NCI-H1694 treated with DMSO at 0.1 percent for 48 hours (cell line): ENCODE measurements around the gene TSPYL6.
A peak's percentile ranks its signal among the peaks of the same experiment; 100 is the strongest.

ENCODE experiments used
- DNase-seq: peaks from one replicate; lab custom pipeline; 2025; lab: John Stamatoyannopoulos, UW

TSPYL6 gene

DNA sequence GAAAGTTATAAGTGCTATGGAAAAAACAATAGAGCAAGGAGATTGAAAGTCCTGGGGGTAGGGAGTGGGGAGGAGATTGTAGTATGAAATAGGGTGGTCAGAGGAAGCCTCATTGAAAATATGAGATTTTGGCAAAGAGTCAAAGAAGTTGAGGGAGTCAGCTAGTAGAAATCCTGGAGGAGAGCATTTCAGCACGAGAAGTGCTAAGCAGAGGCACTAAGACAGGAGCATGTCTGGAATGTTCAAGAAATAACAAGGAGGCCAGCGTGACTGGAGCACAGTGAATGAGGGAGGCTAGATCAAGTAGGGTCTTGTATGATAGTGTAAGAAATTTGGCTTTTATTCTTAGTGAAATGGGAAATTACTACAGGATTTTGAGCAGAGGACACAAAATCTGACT lies 2.1 kb upstream of the TSPYL6 start:
- DNase-seq, result no peak

DNA sequence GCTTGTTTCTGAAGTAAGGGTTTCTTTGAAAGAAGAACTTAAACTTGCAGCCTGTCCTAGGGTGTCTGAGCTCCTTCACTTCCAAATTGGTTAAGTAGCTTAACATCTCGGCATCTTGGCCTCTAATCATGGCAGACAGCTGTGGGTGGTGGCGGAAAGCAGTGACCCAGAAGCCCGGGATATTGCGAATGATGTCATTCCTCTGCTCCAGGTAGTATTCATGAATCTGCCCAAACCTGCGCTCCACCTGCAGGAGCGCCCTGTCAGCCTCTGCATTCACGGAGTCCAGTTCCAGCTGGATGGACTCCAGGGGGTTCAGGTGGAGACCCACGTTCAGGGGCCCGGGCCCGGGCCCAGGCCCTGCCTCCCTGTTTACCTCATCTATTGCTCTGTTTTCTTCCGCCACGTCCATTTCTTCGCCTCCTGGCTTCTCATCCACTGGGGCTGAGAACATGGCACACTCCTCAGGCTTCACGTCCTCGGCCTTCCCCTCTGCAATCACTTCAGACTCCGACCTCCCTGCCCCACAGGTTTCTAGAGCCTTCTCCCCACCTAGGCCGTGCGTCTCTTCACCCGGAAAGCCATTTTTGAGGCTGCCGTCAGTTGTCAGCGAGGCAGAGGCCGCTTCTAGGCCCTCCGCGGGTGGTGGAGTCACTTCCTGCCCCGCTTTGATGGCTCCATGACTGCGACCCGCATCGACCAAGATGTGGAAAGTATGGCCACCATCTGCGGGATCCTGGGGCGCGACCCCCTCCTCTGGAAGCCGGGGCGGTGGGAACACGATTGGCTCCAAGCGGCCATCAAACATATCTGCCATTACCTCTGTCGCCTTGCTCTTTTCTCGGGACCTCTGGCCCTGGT lies 569 bp downstream of the TSPYL6 start:
- DNase-seq, result no peak

DNA sequence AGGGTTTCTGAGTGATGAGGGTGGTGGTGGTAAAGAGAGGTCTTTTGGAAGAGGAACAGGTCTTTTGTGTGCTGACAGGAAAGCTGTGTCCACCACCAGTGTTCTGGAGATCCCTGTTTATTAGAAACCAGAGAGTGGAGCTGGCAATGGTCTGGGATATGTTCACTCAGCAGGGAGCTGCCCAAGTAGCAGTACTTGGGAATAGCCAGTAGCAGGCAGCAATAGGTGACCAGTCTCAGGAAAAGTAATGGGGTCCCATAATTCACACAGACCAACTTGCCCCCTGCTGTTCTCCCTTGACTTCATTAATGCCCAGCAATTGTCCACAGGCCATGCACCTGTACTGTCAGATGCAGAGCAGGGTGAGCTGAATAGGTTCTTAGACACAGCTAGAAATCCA lies 1.8 kb downstream of the TSPYL6 start:
- no peak for DNase-seq

DNA sequence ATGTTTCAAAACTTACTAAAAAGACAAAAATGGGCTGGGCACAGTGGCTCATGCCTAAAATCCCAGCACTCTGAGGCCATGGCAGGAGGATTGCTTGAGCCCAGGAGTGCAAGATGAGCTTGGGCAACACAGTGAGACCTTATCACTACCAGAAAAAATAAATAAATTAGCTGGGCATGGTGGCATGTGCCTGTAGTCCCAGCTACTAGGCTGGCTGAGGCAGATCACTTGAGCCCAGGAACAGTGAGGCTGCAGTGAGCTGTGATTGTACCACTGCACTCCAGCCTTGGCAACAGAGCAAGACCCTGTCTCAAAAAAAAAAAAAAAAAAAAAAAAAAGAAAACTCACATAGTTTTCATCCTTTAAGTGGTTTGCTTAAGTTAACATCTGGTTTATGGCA lies 6.4 kb downstream of the TSPYL6 start:
- no peak for DNase-seq

DNA sequence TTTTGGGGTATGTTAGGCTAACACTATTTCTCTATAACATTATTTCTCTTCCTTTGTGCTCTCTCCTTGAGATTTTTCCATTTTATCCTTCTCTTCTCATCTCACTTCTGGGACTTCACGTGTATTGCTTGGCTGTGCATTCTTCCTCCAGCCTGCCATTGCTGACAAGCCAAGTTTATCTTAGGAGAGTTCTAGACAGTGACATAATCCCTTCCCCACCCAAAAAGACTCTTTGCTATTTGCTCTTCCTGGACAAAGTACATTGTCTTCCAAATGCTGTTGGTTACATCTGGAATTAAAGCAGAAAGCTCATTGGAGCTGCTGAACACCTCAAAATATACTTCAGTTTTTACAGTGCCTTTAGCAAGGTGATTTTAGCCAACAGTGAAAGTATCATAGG lies 8.9 kb downstream of the TSPYL6 start:
- no peak for DNase-seq

DNA sequence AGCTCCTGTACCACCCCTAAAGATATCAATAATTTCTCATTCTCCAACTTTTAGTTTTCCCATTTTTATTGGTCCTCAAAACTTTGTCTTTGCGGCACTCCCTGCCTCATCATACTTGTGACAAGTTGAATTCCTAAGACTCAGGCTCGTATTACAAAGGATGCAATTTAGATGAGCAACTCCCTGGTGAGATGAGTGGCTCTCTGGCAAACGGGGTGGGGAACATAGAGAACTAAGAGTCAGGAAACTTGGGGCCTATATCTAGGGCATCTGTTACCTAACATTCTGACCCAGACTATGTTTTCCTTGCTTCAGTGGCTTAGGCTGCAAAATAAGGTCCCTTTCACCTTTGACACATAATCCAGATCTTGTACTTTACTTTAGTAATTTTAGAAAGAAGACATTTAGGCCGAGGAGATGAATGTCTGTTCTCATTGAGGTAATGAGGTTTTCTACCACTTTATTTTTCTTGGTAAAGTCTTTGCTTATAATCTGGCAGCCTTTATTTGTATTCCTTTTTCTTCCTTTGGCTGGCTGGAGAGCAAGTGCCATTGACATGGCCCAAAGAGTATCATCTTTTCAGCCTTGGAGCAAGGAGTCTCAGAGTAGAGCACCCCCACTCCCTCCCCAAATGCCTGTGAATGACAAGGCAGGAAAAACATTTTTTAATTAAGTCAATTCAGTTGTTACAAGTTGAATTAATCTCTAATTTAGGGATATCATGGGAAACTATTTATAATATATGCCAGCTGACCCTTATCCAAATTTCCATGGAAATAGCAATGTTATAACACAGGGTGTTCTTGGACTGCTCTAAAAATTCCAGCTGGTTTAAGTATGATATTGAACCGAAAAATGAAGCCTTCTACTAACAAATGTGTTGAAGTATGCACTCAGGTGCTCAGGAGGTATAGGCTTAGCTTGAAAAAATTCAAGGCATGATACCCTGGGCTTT lies 15.2 kb downstream of the TSPYL6 start:
- DNase-seq, result no peak

DNA sequence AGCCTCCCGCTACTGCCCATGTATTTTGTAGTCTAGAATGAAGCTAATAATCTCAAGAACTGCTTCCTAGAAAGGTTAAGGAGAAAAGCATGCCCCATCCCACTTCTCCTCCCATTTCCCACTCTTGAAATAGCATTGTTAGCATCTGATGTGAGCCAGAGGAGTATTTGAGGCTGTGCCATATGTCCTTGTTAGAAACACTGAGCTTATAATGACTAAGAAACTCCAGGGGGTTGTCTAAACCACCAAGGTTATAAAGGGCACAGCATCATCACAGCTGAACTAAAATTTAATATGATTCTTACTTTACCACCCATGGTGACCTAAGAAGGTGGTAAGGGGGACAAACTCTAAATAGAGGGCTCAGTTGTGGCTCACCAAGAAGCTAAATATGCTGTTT lies 16.6 kb downstream of the TSPYL6 start:
- no peak for DNase-seq

DNA sequence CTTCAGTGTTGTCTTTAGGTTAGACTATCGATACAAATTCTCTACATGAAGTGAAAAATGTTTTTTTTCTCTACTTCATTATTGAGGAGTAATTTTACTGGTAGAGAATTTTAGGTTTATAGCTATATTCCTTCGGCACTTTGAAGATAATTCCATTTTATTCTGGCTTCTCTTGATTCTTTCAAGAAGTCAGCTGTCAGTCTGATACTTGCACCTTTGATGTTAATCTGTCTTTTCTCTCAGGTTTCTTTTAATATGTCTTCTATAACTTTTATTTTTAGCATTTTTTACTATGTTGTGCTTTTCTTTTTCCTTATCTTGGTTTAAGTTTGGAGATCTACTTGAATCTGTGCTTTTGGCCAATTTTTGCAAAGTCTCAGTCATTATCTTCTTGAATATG lies 18.6 kb downstream of the TSPYL6 start:
- no peak for DNase-seq

DNA sequence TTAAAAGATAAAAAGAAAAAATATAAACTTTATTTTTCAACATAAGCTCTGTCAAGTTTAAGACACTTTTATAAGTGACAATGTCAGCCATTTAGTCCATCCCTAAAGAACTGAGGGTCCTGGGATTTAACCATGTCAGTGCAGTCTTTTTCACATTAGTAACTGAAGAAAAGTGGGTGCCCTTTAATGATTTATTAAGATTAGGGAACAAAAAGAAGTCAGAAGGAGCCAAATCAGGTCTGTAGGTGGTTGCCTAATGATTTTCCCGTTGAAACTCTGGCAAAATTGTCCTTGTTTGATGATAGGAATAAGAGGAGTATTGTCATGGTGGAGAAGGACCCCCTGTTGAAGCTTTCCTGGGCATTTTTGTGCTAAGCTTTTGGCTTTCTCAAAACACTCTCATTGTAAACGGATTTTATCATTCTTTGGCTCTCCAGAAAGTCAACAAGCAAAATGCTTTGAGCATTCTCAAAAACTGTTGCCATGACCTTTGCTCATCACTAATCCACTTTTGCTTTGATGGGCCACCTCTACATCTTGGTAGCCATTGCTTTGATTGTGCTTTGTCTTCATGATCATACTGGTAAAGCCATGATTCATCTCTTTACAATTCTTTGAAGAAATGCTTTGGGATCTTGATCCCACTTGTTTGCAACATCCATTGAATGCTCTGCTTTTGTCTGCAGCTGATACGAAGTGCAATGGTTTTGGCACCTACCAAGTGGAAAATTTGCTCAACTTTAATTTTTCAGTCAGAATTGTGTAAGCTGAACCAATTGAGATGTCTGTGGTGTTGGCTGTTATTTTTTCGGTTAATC lies 22.0 kb downstream of the TSPYL6 start:
- no peak for DNase-seq

DNA sequence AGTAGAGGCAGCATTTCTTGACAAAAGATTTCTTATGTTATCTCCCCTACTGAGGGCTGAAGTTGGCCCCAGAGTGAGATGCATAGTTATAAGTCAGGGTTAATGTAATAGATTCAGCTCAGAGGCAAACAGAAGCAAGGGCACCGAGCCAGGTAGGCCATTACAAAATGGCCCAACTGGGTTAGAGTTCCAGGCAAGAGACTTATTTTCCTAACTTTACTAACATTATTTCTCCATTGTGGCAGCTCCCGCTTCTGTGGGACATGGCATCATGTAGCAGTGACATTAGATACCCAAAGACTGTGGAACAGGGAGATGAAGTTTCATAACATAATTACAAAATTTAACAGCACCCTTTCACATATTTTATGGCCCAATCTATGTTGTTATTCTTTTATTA lies 27.1 kb downstream of the TSPYL6 start:
- DNase-seq, result no peak

DNA sequence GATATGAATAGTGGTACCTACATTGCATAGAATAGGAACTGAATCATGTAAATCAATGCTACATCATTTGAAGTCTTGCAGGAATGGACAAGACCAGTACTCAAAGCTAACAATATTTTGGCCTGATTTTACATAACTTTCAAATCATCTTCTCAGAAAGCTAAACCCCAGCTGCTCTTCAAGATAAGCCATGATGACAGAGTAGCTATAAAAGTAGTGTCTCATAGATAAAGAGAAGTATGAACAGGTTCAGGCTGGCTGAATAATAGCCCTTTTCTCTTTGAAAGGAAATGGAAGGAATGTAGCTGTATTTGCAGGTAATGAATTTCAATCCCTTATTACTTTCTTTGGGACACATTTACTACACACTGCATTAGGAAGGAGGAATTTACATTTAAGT lies 28.2 kb downstream of the TSPYL6 start:
- no peak for DNase-seq

DNA sequence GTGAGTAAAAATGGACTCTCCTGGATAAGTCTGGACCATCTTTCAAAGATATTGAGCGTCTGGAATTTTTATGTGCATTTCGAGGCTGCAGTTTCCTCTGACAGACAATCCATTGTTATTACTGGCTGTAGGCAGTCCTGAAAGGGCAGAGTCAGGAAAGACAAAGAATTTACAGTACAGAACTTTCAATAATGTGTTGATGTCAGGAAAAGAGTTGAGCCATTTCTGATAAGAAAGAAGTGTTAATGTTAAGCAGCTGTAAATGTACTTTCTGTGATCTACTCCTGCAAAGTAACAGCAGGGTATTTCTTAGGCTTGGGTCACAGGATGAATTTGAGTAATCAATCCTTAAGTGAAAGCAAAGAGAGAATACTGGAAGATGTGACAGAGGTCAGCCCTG lies 29.8 kb downstream of the TSPYL6 start:
- no peak for DNase-seq

DNA sequence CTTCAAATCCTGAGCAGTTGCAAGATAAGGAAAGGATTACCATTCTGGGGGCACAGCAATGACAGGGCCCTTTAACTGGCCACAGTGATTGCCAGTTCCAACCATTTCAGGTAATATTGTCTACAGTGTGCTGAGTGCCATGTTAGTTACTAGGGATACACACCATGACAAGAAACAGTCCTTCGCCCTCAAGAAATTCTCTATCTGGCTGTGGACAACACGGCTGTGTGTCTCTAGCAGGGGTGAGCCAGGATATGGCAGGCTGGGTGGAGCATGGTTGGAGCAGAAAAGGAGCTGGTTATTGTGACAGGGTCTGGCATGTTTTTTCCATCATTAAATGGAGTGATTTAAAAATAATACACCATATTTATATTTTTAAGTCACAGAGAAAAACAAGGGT lies 31.0 kb downstream of the TSPYL6 start:
- no peak for DNase-seq

DNA sequence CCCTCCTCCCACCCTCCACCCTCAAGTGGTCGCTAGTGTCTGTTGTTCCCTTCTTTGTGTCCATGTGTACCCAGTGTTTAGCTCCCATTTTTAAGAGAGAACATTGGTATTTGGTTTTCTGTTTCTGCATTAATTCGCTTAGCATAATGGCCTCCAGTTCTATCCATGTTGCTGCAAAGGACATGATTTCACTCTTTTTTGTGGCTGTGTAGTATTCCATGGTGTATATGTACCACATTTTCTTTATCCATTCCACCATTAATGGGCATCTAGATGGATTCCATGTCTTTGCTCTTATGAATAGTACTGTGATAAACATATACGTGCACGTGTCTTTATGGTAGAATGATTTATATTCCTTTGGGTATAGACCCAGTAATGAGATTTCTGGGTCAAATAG lies 42.9 kb downstream of the TSPYL6 start:
- no peak for DNase-seq

DNA sequence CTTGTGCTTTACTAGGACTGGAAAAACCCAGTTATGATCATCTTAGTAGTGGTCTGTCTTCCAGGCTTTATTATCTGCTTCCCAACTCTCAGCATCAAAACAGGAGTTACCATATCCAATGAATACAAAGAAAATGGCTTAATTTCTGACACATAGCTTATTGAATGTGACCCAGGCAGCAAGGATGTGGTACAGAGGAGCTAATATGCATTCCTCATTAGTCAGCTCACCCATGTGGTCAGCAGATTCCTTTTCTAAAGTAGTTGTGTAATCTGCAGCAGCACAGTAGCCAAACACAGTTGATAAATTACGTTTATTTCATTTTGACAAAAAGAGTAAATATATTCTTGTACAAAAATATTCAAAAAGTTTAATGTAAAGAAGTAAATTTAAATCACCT lies 43.6 kb downstream of the TSPYL6 start:
- no peak for DNase-seq

DNA sequence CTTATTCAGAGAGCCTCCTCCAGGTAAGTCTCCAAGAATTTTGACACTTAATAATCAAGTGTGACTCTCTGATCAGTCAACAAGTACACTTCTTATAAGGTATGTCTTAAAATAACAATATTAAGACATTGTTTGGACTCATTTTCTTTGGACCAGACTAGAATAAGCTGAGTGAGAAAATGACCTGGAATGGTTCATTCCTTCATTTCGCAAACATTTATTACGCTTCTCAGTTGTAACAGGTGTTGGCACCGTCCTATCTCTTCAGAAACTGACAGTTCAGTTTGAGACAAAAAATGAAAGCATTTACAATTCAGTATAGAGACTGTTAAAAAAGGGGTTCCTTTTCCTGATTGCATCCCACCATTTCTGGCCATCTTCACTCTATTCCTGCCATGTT lies 46.6 kb downstream of the TSPYL6 start:
- no peak for DNase-seq

DNA sequence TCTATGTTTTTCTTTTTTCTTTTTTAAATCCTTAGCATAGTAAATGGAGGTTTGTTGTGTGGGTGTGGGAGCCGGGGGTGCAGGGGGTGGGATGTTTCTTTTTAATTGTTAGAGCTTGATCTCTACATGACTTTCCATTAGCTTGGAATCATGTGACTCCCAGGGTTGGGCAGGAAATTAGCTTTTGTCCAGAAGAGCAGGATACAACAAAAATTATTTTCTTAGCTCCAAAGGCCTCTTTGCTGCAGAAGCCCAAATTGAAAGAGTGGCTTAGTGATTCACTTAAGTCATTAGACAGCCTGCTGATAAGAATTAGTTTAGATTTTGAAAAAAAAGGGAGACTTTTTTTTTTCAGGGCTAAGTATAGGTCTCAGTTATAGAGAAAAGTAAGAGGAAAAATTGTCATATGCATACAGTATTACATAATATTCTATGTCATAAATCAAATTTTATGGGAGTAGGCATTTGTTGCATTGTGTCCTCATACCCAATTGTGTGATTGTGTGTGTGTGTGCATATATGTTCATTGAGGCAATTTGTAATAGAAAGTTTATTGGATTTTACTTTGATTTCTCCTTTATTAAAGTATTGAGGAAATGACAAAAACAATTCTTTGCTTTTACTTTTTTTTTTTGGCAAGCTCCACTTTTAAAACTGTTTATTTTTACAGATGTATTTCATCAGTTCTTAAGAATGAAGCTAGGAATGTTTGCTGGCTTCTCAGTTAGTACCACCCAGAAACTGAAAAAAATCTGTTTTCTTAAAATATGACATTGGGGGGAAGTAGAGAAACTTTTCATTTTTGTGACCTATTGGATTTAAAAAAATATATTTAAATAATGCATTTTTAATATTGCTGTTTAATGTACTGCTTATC lies 47.4 kb downstream of the TSPYL6 start:
- no peak for DNase-seq

DNA sequence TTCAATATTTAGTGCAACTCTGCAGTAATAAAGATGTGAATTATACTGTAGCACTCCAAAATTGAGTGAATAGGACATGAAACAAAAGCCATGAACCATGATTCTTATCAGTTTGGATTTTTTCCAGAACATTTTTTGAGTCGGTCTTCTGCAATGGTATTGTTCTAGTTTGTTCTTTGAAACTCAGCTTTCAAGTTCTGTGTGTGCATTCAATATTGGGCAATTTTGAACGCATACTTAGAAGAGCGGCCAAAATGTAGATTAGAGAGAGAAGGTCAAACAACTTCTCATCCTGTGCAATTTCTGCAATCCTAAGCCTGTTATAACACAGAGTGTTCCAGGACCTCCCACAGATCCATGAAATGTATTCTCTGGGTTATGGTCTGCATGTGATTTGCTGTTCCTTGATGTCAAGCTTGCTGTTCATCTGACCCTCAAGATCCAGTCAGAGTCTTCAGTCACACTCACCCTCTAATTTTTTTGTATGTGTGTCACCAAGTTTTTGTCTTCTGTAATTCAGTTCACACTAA lies 48.3 kb downstream of the TSPYL6 start:
- no peak for DNase-seq

DNA sequence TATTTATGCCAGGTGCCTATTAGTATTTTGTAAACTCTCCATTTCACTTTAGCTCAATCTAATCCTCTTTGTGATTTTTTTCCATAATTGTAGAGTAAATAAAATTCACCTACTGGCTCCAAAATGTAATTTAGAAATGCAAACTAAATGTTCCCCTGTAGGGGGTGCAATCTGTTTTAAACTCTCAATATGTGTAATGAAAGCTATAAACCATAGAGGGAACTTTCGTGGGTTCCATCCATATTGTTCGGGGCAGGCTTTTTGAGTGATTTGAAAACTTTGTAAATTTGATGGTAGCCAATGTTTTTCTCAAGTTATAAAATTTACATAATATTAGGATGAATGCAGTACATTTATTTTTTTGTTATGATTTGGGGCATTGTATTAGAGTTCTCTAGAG lies 49.4 kb downstream of the TSPYL6 start:
- peak; percentile 68 for DNase-seq

DNA sequence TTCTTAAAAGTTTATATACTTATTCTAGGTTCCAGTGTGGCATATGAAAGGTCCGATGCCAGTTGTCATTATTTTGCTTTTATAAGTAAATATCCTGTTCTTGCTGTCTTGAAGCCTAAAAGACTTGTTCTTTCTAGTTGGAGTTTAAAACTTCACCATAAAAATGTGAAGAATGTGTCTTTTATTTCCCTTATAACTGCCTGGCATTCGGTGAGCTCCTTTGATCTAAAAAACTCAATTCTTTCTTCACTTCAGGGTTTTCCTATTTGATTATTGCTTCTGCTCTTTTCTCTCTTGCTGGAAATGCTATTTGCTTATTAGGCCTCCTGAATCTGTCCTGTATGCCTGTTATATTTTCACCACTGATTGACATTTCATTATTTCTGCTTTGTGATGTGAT lies 51.6 kb downstream of the TSPYL6 start:
- no peak for DNase-seq
